ENCODE data around the gene CIDEA. TPM values are rescaled to one million over a fixed set of nuclear protein-coding genes. Genes with fewer than 3 reads are reported as not detected.
A peak's percentile ranks its signal among the peaks of the same experiment; 100 is the strongest.

The CIDEA gene
- total RNA-seq, 4 donors from 2014 or later: 3.0 TPM; not detected in 3

DNA sequence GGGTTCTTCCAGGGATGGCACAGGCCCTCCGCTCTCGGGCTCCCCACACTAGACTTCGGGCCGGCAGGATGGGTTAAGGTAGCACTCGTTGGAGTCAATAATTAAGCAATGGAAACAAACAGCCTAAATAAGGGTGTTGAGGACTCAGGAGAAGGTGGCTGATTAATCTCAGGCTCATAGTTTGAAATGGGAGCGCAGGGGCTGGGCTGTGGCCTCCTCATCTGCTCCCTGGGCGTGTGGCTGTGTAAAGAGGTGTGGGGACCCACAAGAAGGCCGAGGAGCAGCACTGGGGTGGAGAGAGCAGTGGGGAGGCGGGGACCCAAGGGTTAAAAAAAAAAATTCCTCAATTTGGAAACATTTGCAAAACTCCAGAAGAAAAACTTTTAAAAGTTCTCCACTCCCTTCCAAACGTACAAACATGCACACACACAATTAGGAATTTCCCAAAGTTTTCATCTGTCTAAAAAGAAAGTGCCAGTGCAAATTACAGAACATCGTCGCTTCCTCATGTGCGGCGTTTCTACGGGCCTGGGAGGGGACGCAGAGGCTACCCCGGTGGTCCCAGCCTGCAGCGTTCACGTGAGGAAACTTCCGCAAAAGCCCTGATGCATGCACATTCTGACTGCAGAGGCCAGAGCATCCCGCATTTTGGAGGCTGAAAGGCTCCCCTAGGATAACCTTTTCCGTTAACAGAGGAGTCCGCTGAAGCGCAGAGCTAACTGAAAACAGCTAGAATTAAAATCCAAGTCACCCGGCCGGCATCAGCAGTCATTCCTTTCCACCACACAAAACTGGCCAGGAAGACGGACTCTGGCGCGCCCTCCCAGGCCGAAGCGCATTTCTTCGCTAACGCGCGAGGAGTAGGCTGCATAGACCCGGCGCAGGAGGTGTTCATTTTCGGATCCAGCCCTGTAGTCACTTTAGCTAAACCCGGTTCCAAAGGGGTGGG lies 52.9 kb downstream of the CIDEA start:
- intact Hi-C loops (cut with DNase I): no loop called here
- TF ChIP-seq, protein P1, sequence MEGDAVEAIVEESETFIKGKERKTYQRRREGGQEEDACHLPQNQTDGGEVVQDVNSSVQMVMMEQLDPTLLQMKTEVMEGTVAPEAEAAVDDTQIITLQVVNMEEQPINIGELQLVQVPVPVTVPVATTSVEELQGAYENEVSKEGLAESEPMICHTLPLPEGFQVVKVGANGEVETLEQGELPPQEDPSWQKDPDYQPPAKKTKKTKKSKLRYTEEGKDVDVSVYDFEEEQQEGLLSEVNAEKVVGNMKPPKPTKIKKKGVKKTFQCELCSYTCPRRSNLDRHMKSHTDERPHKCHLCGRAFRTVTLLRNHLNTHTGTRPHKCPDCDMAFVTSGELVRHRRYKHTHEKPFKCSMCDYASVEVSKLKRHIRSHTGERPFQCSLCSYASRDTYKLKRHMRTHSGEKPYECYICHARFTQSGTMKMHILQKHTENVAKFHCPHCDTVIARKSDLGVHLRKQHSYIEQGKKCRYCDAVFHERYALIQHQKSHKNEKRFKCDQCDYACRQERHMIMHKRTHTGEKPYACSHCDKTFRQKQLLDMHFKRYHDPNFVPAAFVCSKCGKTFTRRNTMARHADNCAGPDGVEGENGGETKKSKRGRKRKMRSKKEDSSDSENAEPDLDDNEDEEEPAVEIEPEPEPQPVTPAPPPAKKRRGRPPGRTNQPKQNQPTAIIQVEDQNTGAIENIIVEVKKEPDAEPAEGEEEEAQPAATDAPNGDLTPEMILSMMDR (IDR thresholded peaks at IDR 0.05): no peak
- TF ChIP-seq POLR2A (IDR thresholded peaks at IDR 0.05): no peak
- 43 to 51% methylated on average over 24 to 33 of the region's 39 CpGs for WGBS, 2 donors
- Histone ChIP-seq H3K36me3 (peaks cover 0 to 17% (median 12%) of the 10 kb centered on the region in 3 donors), H3K27ac (peak overlapping the region; percentile 95 to 100 (median 99)), H3K27me3 (peaks cover 0 to 8% (median 0%) of the 10 kb centered on the region in 4 donors), H3K4me3 (peak overlapping the region; percentile 63 to 96 (median 91)), H3K9me3 (peaks cover 0 to 11% (median 6%) of the 10 kb centered on the region in 3 donors), H3K4me1 (peaks cover 19 to 61% (median 26%) of the 10 kb centered on the region in 3 donors)
- DNase-seq: no peak

DNA sequence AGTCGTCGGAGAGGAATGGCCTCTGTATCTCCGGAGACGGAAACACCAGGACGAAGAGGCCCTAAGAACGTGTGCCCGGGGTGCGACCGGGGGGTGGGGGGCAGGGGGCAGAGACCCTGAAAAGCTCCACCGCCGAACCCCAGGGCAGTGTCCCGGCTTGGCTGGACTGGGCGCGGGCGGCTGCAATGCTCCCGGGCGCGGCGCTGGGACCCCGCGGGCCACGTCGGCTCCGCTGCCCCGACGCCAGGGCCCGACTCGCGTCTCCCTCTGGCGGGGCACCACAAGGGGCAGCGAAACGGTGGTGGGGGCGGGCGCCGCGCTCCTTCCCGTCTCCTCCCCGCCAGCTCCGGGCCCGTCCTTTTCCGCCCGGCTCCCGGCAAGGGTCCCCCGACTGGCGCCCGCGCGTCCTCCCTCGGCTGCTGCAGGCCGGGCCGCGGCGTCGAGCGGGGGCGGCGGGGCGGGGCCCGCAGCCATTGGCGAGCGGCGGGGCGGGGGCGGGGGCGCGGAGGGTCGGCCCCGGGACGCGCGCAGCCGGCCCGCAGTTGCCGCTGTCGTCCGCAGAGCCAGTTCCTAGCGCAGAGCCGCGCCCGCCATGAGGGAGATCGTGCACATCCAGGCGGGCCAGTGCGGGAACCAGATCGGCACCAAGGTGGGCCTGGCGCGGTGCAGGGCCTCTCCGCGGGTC lies 53.7 kb downstream of the CIDEA start, which contains the start of gene TUBB6:
Gene TUBB6, plus strand, starts transcription at position 541 of the 685 bp plus-strand sequence. Its CDS starts 52 bp downstream, at position 593.
- WGBS, 2 donors: 4 to 8% methylated on average over 13 to 15 of the region's 88 CpGs
- intact Hi-C loops (cut with DNase I): no loop called here
- Histone ChIP-seq H3K27ac (peak within 1 kb of the TSS; percentile 95 to 100 (median 99)), H3K4me1 (peaks cover 19 to 61% (median 26%) of the 10 kb centered on the region in 3 donors), H3K4me3 (peak within 1 kb of the TSS; percentile 63 to 96 (median 91)), H3K36me3 (peaks cover 0 to 24% (median 16%) of the 10 kb centered on the region in 3 donors), H3K9me3 (peaks cover 0 to 15% (median 11%) of the 10 kb centered on the region in 3 donors), H3K27me3 (peaks cover 0 to 8% (median 0%) of the 10 kb centered on the region in 4 donors)
- peak in 2 of 4 donors; percentile 57 to 60 for TF ChIP-seq POLR2A (IDR thresholded peaks at IDR 0.05)
- TF ChIP-seq, protein P1 (IDR thresholded peaks at IDR 0.05): peak in 1 of 6 experiments; percentile 8
- DNase-seq: no peak

DNA sequence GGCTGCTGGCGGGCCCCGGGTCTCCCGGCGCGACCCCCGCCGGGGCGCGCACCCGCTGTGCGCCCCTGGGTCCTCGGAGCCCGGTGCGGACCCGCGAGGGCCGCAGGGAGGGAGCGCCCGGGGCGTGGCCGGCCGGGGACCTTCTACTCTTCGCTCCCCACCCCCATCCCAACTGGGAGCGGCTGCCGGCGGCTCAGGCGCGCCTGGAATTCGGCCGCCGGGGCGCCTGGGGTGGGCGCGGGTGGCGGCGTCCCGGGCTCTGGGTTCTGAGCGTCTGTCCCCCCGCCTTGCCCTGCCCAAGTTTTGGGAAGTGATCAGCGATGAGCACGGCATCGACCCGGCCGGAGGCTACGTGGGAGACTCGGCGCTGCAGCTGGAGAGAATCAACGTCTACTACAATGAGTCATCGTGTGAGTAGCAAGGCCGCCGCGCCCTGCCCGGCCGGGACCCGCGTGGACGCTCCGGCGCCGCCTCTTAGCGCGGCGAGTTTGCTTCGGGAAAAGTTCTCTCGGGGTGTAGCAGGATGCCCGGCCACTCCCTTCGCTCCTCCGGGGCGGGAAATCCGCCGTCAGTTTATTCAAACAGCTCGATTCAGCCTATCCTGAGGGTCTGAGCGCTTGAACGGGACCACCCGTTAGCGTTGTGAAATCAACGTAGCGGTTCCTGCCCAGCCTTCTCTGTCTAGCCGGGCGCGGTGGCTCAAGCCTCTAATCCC lies 54.4 kb downstream of the CIDEA start:
- peak; percentile 21 for DNase-seq
- Histone ChIP-seq H3K36me3 (peaks cover 0 to 31% (median 16%) of the 10 kb centered on the region in 3 donors), H3K4me3 (peak overlapping the region; percentile 63 to 96 (median 91)), H3K27me3 (peaks cover 0 to 8% (median 0%) of the 10 kb centered on the region in 4 donors), H3K27ac (peak overlapping the region; percentile 95 to 100 (median 99)), H3K4me1 (peaks cover 19 to 67% (median 26%) of the 10 kb centered on the region in 3 donors), H3K9me3 (peaks cover 0 to 15% (median 11%) of the 10 kb centered on the region in 3 donors)
- TF ChIP-seq POLR2A (IDR thresholded peaks at IDR 0.05): peak in 2 of 4 donors; percentile 58 to 65
- TF ChIP-seq, protein P1 (IDR thresholded peaks at IDR 0.05): peak in 1 of 6 experiments; percentile 6
- WGBS, 2 donors: 7% methylated on average over 6 of the region's 81 CpGs; no CpG with 5 or more reads in 1 of the 2 donors
- intact Hi-C loops (cut with DNase I): no loop called here

DNA sequence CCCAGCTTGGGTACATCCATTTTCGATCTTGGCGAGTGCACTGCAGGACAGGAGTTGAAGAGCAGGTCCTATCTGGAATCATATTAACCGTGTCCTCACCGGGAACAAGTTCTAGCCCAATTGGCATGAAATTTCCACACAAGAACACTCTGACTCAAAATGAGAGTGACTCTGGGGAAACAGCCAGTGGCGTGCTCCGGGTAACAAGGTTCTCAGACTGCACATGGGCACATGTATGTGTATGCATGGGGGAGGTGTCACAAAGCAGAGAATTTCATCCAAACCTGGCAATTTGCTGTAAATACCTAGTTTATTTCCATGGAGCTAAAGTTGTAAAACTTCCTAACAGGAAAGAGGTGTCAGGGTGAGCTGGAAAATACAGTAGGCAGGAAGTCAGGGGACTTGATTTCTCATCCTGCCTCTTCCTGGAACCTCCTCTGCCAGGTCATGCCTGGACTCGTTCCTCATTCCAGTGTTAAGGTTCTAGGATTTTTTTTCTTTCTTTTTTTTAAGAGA lies 55.6 kb downstream of the CIDEA start:
- TF ChIP-seq, protein P1 (IDR thresholded peaks at IDR 0.05): no peak
- peak in 1 of 4 donors; percentile 35 for TF ChIP-seq POLR2A (IDR thresholded peaks at IDR 0.05)
- Histone ChIP-seq H3K27me3 (peaks cover 0 to 8% (median 0%) of the 10 kb centered on the region in 4 donors), H3K4me1 (peaks cover 28 to 76% (median 34%) of the 10 kb centered on the region in 3 donors), H3K4me3 (peak overlapping the region; percentile 63 to 96 (median 91)), H3K36me3 (peaks cover 0 to 42% (median 16%) of the 10 kb centered on the region in 3 donors), H3K9me3 (peaks cover 0 to 15% (median 11%) of the 10 kb centered on the region in 3 donors), H3K27ac (peak overlapping the region; percentile 95 to 100 (median 99))
- intact Hi-C loops (cut with DNase I): no loop called here
- DNase-seq: no peak
- 18 to 19% methylated on average over 7 of the region's 7 CpGs for WGBS, 2 donors

All from esophagus squamous epithelium (tissue), 5 donors.